Duodenal mucosa (tissue), 2 donors: Measurements from ENCODE around the gene ANO7.

Experiments used
- H3K27ac ChIP-seq: one replicate; pipeline ENCODE4 v1.7.0; 2013; ENCODE audit warnings: low read depth, low read length
- H3K27me3 ChIP-seq, 2 donors: one replicate each; pipeline ENCODE4 v1.7.0; 2013; ENCODE audit warnings: low read length in 2 of 2, control low read depth in 1 of 2; ENCODE audit not compliant: insufficient read depth in 2 of 2, control insufficient read depth in 1 of 2
- H3K36me3 ChIP-seq, 2 donors: one replicate each; pipeline ENCODE4 v1.7.0; 2013; ENCODE audit warnings: low read length in 2 of 2, control low read depth in 1 of 2; ENCODE audit not compliant: insufficient read depth in 2 of 2, control insufficient read depth in 1 of 2
- H3K4me1 ChIP-seq, 2 donors: one replicate each; pipeline ENCODE4 v1.7.0; 2013; ENCODE audit warnings: low read length in 2 of 2, control low read depth in 1 of 2; ENCODE audit not compliant: insufficient read depth in 2 of 2, control insufficient read depth in 1 of 2
- H3K4me3 ChIP-seq, 2 donors: one replicate each; pipeline ENCODE4 v1.7.0; 2013; ENCODE audit warnings: low read length in 2 of 2, low read depth in 1 of 2
- H3K9ac ChIP-seq, 2 donors: one replicate each; pipeline ENCODE4 v1.7.0; 2013; ENCODE audit warnings: low read length in 2 of 2, low read depth in 1 of 2
- H3K9me3 ChIP-seq, 2 donors: one replicate each; pipeline ENCODE4 v1.7.0; 2013; ENCODE audit warnings: low read length in 2 of 2, control low read depth in 1 of 2; ENCODE audit not compliant: control insufficient read depth in 1 of 2

The ANO7 gene, protein sequence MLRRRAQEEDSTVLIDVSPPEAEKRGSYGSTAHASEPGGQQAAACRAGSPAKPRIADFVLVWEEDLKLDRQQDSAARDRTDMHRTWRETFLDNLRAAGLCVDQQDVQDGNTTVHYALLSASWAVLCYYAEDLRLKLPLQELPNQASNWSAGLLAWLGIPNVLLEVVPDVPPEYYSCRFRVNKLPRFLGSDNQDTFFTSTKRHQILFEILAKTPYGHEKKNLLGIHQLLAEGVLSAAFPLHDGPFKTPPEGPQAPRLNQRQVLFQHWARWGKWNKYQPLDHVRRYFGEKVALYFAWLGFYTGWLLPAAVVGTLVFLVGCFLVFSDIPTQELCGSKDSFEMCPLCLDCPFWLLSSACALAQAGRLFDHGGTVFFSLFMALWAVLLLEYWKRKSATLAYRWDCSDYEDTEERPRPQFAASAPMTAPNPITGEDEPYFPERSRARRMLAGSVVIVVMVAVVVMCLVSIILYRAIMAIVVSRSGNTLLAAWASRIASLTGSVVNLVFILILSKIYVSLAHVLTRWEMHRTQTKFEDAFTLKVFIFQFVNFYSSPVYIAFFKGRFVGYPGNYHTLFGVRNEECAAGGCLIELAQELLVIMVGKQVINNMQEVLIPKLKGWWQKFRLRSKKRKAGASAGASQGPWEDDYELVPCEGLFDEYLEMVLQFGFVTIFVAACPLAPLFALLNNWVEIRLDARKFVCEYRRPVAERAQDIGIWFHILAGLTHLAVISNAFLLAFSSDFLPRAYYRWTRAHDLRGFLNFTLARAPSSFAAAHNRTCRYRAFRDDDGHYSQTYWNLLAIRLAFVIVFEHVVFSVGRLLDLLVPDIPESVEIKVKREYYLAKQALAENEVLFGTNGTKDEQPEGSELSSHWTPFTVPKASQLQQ

GRCh38 chr2:241188361-241189092 is at the start of gene ANO7:
Gene ANO7 (plus strand): TSS chr2:241188677. CDS start chr2:241190064, 1,387 bp downstream.
- Histone ChIP-seq H3K27me3 (no peaks in the 10 kb centered on the region), H3K4me3 (peak within 1 kb of the TSS; percentile 17 to 50), H3K36me3 (peaks cover 0 to 1% of the 10 kb centered on the region in 2 donors), H3K4me1 (peaks cover 0 to 4% of the 10 kb centered on the region in 2 donors), H3K9ac (no peak within 1 kb of the TSS), H3K9me3 (no peaks in the 10 kb centered on the region), H3K27ac (no peak within 1 kb of the TSS)

DNA sequence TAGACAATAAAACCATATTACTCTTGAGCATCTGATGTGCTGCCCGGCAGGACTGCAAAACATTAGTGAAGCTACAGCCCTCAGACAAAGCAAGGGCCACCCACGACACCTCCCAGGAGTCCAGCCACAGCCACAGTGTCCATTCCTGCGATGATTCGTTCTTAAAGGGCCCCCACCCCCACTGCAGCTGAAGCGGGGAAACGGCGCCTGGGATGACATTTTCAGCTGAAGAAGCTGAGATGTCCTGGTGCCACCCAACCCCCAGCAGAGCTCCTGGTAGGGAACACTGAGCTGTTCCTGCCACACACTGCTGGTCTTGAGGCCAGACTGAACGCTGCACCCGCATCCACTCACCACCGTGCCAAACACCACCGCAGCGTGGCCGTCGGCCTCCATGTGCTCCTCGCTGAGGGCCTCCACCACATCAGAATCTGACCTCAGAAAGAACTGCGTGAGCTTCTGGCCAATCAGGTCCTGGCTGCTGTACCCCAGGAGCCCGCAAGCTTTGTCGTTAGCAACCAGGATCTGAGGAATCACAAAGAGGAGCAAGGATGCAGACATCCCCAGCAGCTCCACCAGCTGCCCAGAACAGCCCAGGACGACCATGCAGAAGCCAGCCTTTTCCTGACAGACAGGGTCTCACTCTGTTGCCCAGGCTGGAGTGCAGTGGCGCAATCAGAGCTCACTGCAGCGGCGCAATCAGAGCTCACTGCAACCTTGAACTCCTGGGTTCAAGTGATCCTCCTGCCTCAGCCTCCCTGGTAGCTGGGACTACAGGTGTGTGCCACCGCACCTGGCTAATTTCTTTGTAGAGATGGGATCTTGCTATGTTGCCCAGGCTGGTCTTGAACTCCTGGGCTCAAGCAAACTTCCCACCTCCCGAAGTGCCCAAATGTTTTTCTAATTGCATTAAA is 48.7 kb upstream of the ANO7 start:
- Histone ChIP-seq H3K4me1 (peaks cover 5 to 10% of the 10 kb centered on the region in 2 donors), H3K27me3 (no peaks in the 10 kb centered on the region), H3K9ac (no peak overlapping the region), H3K9me3 (no peaks in the 10 kb centered on the region), H3K36me3 (peaks cover 5 to 33% of the 10 kb centered on the region in 2 donors), H3K4me3 (no peak overlapping the region), H3K27ac (no peak overlapping the region)

DNA sequence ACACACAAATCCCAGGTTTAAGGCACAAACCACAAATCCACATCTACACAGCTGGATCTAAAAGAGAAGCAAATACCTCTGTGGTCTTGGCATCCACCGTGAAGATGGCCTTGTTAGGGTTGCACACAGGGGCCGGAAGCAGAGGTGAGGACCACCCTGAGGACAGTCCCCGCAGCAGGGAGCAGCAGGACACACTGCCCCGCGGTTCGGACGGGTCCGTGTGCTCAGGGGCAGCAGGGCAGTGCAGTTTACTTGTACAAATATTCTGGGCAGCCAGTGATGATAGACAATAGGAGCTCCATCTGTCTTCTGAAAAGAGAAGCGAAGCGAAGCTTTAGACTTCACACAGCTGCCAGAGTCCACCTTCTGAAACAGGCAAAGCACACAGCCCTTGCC is 48.0 kb upstream of the ANO7 start:
- Histone ChIP-seq H3K27ac (no peak overlapping the region), H3K9ac (no peak overlapping the region), H3K4me1 (peaks cover 5 to 7% of the 10 kb centered on the region in 2 donors), H3K27me3 (no peaks in the 10 kb centered on the region), H3K9me3 (no peaks in the 10 kb centered on the region), H3K4me3 (no peak overlapping the region), H3K36me3 (peaks cover 5 to 29% of the 10 kb centered on the region in 2 donors)

GRCh38 chr2:241141214-241141770 is 47.2 kb upstream of the ANO7 start:
- Histone ChIP-seq H3K36me3 (peaks cover 5 to 27% of the 10 kb centered on the region in 2 donors), H3K27me3 (no peaks in the 10 kb centered on the region), H3K9me3 (no peaks in the 10 kb centered on the region), H3K27ac (no peak overlapping the region), H3K4me1 (peaks cover 0 to 1% of the 10 kb centered on the region in 2 donors), H3K9ac (no peak overlapping the region), H3K4me3 (no peak overlapping the region)

- Histone ChIP-seq H3K36me3 (peaks cover 5 to 21% of the 10 kb centered on the region in 2 donors), H3K27me3 (no peaks in the 10 kb centered on the region), H3K9ac (no peak overlapping the region), H3K9me3 (no peaks in the 10 kb centered on the region), H3K4me3 (no peak overlapping the region), H3K4me1 (no peaks in the 10 kb centered on the region), H3K27ac (no peak overlapping the region)
These were observed 46.4 kb upstream of the ANO7 start for GRCh38 chr2:241142063-241142462.

DNA sequence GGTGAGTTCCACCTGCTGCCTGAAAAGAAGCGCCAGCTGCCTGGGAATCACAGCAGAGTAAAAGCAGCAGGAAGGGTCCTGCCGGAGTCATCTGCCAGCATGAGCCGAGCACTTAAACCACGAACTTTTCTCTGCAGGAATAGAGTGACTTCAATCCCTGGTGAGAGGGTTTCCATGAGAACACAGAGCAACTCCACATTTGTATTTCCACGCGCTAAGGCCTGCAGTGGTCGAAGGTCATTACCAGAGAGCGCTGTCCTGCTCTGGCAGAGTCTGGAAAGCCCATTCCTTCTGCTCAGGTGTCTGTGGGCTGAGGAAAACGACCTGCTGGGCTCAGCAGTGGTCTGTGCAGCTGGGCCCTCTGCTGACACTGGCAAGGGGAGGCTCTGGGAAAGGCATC is 45.9 kb upstream of the ANO7 start:
- Histone ChIP-seq H3K4me3 (no peak overlapping the region), H3K9ac (no peak overlapping the region), H3K27ac (no peak overlapping the region), H3K27me3 (no peaks in the 10 kb centered on the region), H3K9me3 (no peaks in the 10 kb centered on the region), H3K4me1 (no peaks in the 10 kb centered on the region), H3K36me3 (peaks cover 5 to 16% of the 10 kb centered on the region in 2 donors)

DNA sequence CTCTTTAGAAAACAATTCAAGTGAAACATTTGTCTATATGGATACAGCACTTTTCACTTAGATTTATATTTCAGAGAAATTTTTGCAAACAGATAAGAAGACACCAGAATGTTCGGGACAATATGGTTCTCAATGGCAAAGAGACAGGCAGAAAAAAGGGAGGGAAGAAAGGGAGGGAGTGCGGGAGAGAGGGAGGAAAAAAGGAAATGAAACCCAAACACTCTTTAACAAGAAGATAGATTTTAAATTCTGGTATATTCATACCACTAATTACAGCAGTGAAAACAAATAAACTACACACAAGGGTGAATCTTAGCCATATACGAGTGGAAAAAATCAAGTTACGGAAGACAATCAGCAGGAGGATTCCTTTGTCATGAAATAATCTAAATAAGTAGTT is 42.2 kb upstream of the ANO7 start:
- H3K9me3 ChIP-seq = no peaks in the 10 kb centered on the region
- peaks cover 13 to 21% of the 10 kb centered on the region in 2 donors for H3K4me1 ChIP-seq
- H3K9ac ChIP-seq = no peak overlapping the region
- H3K36me3 ChIP-seq = no peaks in the 10 kb centered on the region
- no peak overlapping the region for H3K27ac ChIP-seq
- H3K4me3 ChIP-seq = no peak overlapping the region
- H3K27me3 ChIP-seq = no peaks in the 10 kb centered on the region

- Histone ChIP-seq H3K36me3 (peaks cover 0 to 4% of the 10 kb centered on the region in 2 donors), H3K9me3 (no peaks in the 10 kb centered on the region), H3K27me3 (no peaks in the 10 kb centered on the region), H3K9ac (no peak overlapping the region), H3K27ac (no peak overlapping the region), H3K4me3 (no peak overlapping the region), H3K4me1 (peaks cover 16 to 28% of the 10 kb centered on the region in 2 donors)
These were observed 41.1 kb upstream of the ANO7 start for GRCh38 chr2:241147336-241147735.

DNA sequence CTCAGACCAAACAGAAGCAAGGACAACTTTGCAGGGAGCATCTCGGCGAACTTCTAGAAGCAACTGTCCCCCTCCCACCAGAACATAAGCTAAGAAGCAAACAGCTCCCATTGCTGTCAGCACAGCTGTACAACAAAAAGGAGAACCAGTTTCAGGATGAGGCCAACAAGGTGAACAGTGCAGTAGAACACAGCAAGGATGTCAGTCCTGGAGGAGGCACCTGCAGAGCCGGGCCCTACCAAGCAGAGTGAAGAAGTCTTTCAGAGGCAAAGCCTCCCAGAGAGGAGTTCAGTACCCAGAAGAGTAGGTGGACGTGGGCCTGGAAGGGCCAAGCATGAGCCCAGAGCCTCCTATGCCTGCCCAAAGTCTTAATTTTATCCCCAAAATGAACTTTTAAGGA is 40.2 kb upstream of the ANO7 start:
- no peaks in the 10 kb centered on the region for H3K9me3 ChIP-seq
- no peaks in the 10 kb centered on the region for H3K27me3 ChIP-seq
- peaks cover 0 to 6% of the 10 kb centered on the region in 2 donors for H3K36me3 ChIP-seq
- H3K4me1 ChIP-seq = peaks cover 16 to 28% of the 10 kb centered on the region in 2 donors
- H3K9ac ChIP-seq = peak overlapping the region in 1 of 2 donors; percentile 77
- peak overlapping the region; percentile 90 to 97 for H3K4me3 ChIP-seq
- H3K27ac ChIP-seq = no peak overlapping the region
